Left lung (tissue), 10 donors: ENCODE results near the gene NUMBL. TPM values are rescaled to one million over a fixed set of nuclear protein-coding genes. Genes with fewer than 3 reads are reported as not detected.

Experiments used
- ATAC-seq: fragments of 200-7000 bp; cut with Tn5 transposase; one replicate; pipeline ENCODE4 v1.9.1; 2020; ENCODE audit warnings: moderate library complexity
- DNase-seq, 4 donors: peaks; one replicate each; pipeline ENCODE4 v3.0.0-alpha.2; 2013 to 2020
- H3K27ac ChIP-seq, 2 donors: fragments of 200-600 bp; sonication (generic) in 1 of 2; one replicate each; pipeline versions ENCODE4 v1.5.0 to v1.8.0; 2020 to 2021
- H3K27me3 ChIP-seq, 2 donors: fragments of 200-600 bp; sonication (generic) in 1 of 2; one replicate each; pipeline versions ENCODE4 v1.5.0 to v1.8.0; 2020 to 2021
- H3K36me3 ChIP-seq, 2 donors: fragments of 200-600 bp; sonication (generic) in 1 of 2; one replicate each; pipeline versions ENCODE4 v1.5.0 to v1.8.0; 2020 to 2021
- H3K4me1 ChIP-seq, 2 donors: fragments of 200-600 bp; one replicate each; pipeline ENCODE4 v1.8.0; 2021
- H3K4me3 ChIP-seq, 2 donors: fragments of 200-600 bp; sonication (generic) in 1 of 2; one replicate each; pipeline versions ENCODE4 v1.5.0 to v1.8.0; 2020 to 2021; ENCODE audit warnings: mild to moderate bottlenecking in 1 of 2
- H3K9me3 ChIP-seq, 2 donors: fragments of 200-600 bp; sonication (generic) in 1 of 2; one replicate each; pipeline versions ENCODE4 v1.5.0 to v1.8.0; 2020 to 2021
- CTCF ChIP-seq, 2 donors: fragments of 200-600 bp; sonication (generic) in 1 of 2; IDR thresholded peaks; one replicate each; pipeline versions ENCODE4 v1.5.0 to v1.8.0; 2021; ENCODE audit warnings: antibody characterized with exemption in 2 of 2
- intact Hi-C, 2 donors: fragments of 100-400 bp; cut with DNase I; formaldehyde crosslinking; loops; one replicate each; pipeline versions ENCODE4 v1.11.2 to v1.14.2; 2022
- polyA plus RNA-seq, 6 donors: library from polyadenylated mRNA; unstranded; fragments of 120-200 nt; gene quantifications; one replicate each; pipeline ENCODE4 v1.2.1, GENCODE V29; 2013; ENCODE audit not compliant: insufficient read length in 6 of 6
- total RNA-seq, 2 donors: library from RNA; stranded (reverse); fragmentation: NEBNext Ultra II Directional; extraction: Animal tissue kit (Norgen Biotek cat#: 25700); gene quantifications; one replicate each; pipeline ENCODE4 v1.2.1, GENCODE V29; 2021
- donor health status: DM: no; HTN: yes; CAD: no.
- donor health status: DM: no; HTN: no; CAD: no.

The NUMBL gene
- total and polyA plus RNA-seq, 8 donors: 12.8 to 30.2 (median 16.3) TPM

GRCh38 chr19:40702337-40703012, 12.0 kb upstream of the NUMBL start:
- Histone ChIP-seq H3K4me3 (no peak overlapping the region), H3K36me3 (peaks cover 0 to 84% of the 10 kb centered on the region in 2 donors), H3K4me1 (no peaks in the 10 kb centered on the region), H3K27ac (no peak overlapping the region), H3K9me3 (no peaks in the 10 kb centered on the region), H3K27me3 (no peaks in the 10 kb centered on the region)
- no peak for TF ChIP-seq CTCF (IDR thresholded peaks at IDR 0.05)
- ATAC-seq (peak; percentile 41), DNase-seq (peak in 1 of 4 donors; percentile 73)
- intact Hi-C loops: no loop called here

GRCh38 chr19:40701758-40702157, 11.3 kb upstream of the NUMBL start:
- intact Hi-C loops: no loop called here

GRCh38 chr19:40700083-40700482, 9.6 kb upstream of the NUMBL start:
- no peak for ATAC-seq
- Histone ChIP-seq H3K27ac (no peak overlapping the region), H3K4me1 (no peaks in the 10 kb centered on the region), H3K4me3 (no peak overlapping the region), H3K9me3 (no peaks in the 10 kb centered on the region), H3K27me3 (no peaks in the 10 kb centered on the region), H3K36me3 (peaks cover 0 to 87% of the 10 kb centered on the region in 2 donors)
- no peak for TF ChIP-seq CTCF (IDR thresholded peaks at IDR 0.05)
- no peak for DNase-seq
- intact Hi-C loops: no loop called here

More at GRCh38 chr19:40701758-40702157, 11.3 kb upstream of the NUMBL start:
- H3K27ac ChIP-seq: no peak overlapping the region
- no peaks in the 10 kb centered on the region for H3K27me3 ChIP-seq
- TF ChIP-seq CTCF (IDR thresholded peaks at IDR 0.05): no peak
- no peak overlapping the region for H3K4me3 ChIP-seq
- DNase-seq (no peak), ATAC-seq (no peak)
- H3K36me3 ChIP-seq: peaks cover 0 to 87% of the 10 kb centered on the region in 2 donors
- H3K9me3 ChIP-seq: no peaks in the 10 kb centered on the region
- no peaks in the 10 kb centered on the region for H3K4me1 ChIP-seq

GRCh38 chr19:40697007-40697406, 6.6 kb upstream of the NUMBL start:
- no peak for ATAC-seq
- Histone ChIP-seq H3K9me3 (no peaks in the 10 kb centered on the region), H3K27me3 (no peaks in the 10 kb centered on the region), H3K4me1 (no peaks in the 10 kb centered on the region), H3K27ac (no peak overlapping the region), H3K36me3 (peaks cover 0 to 83% of the 10 kb centered on the region in 2 donors), H3K4me3 (no peak overlapping the region)
- DNase-seq: no peak
- intact Hi-C loops: no loop called here
- TF ChIP-seq CTCF (IDR thresholded peaks at IDR 0.05): no peak

GRCh38 chr19:40695881-40696280, 5.4 kb upstream of the NUMBL start:
- Histone ChIP-seq H3K36me3 (peaks cover 0 to 75% of the 10 kb centered on the region in 2 donors), H3K4me1 (peaks cover 5 to 10% of the 10 kb centered on the region in 2 donors), H3K9me3 (no peaks in the 10 kb centered on the region), H3K27me3 (no peaks in the 10 kb centered on the region), H3K4me3 (no peak overlapping the region), H3K27ac (no peak overlapping the region)
- no peak for ATAC-seq
- DNase-seq: no peak
- no peak for TF ChIP-seq CTCF (IDR thresholded peaks at IDR 0.05)
- intact Hi-C loops: no loop called here
